HG02938 (cell line): ENCODE data around the gene MSH2.

Source experiments
- ATAC-seq: cut with Tn5 transposase; IDR thresholded peaks from one replicate; pipeline ENCODE4 v1.9.1; 2021; ENCODE audit warnings: mild to moderate bottlenecking, moderate library complexity; ENCODE audit not compliant: unreplicated experiment

Gene MSH2

GRCh38 chr2:47504174-47504810, 101.3 kb downstream of the MSH2 start:
- ATAC-seq, result no peak

- ATAC-seq, result no peak
These were observed 103.1 kb downstream of the MSH2 start for GRCh38 chr2:47506024-47506423.

- no peak for ATAC-seq
These were observed 103.5 kb downstream of the MSH2 start for GRCh38 chr2:47506436-47506835.

- no peak for ATAC-seq
These were observed 105.1 kb downstream of the MSH2 start for GRCh38 chr2:47508080-47508479.

GRCh38 chr2:47508641-47509040, 105.7 kb downstream of the MSH2 start:
- no peak for ATAC-seq

GRCh38 chr2:47509250-47509649, 106.3 kb downstream of the MSH2 start:
- ATAC-seq, result no peak

GRCh38 chr2:47509821-47510385, 106.9 kb downstream of the MSH2 start:
- ATAC-seq, result no peak

- ATAC-seq, result no peak
These were observed 107.8 kb downstream of the MSH2 start for GRCh38 chr2:47510745-47511144.

- no peak for ATAC-seq
These were observed 109.7 kb downstream of the MSH2 start for GRCh38 chr2:47512581-47513083.

GRCh38 chr2:47513981-47514520, 111.1 kb downstream of the MSH2 start:
- ATAC-seq, result no peak

GRCh38 chr2:47516360-47517104, 113.6 kb downstream of the MSH2 start:
- no peak for ATAC-seq

- no peak for ATAC-seq
These were observed 115.7 kb downstream of the MSH2 start for GRCh38 chr2:47518497-47519146.

GRCh38 chr2:47519147-47519537, 116.2 kb downstream of the MSH2 start:
- no peak for ATAC-seq

GRCh38 chr2:47519604-47520301, 116.8 kb downstream of the MSH2 start:
- no peak for ATAC-seq

- no peak for ATAC-seq
These were observed 117.3 kb downstream of the MSH2 start for GRCh38 chr2:47520302-47520630.

GRCh38 chr2:47520825-47521665, 118.1 kb downstream of the MSH2 start:
- ATAC-seq, result peak; percentile 76

- no peak for ATAC-seq
These were observed 118.8 kb downstream of the MSH2 start for GRCh38 chr2:47521666-47522285.

- ATAC-seq, result no peak
These were observed 122.2 kb downstream of the MSH2 start for GRCh38 chr2:47525167-47525566.

- no peak for ATAC-seq
These were observed 125.5 kb downstream of the MSH2 start for GRCh38 chr2:47528455-47528854.
